Measurements from ENCODE around the gene ANKRD60. TPM values are rescaled to one million over a fixed set of nuclear protein-coding genes. Genes with fewer than 3 reads are reported as not detected.

The ANKRD60 gene
- total and polyA plus RNA-seq, 2 experiments from 2014 or later: not detected

DNA sequence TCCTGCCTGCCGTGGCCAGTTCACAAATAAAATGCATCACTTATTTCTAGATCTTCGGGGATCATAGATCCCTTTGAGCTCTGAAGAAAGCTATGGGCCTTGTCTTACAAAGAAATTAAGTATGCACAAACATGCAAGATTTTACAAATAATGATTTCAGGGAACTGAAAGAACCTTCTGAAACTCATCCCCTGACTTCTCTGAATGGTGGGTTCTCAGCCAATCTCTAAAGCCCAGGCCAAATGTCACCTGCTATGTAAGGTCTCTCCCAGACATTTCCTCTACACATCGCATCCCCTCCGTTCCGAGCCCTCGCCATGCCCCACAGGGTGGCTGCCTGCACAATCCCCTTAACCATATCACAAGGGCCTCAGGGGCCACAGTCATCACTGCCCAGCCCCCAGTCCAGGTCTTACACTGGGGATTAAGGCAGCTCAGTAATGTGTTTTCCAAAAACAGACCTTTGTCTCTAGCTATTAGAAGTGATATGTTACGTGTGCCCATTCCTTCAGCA is 16.1 kb upstream of the ANKRD60 start:
- H3K4me1 ChIP-seq (ENCODE audit: insufficient read depth): no peaks in the 10 kb centered on the region
- 95% methylated on average over 7 of the region's 7 CpGs for WGBS (ENCODE audit: low lambda C conversion rate, missing lambda C conversion rate)
- no peaks in the 10 kb centered on the region for H3K9me2 ChIP-seq (replicated peaks; ENCODE audit: insufficient read depth)
- no peaks in the 10 kb centered on the region for H3K9me3 ChIP-seq (ENCODE audit: low read depth)
- no peaks in the 10 kb centered on the region for H3K36me3 ChIP-seq (replicated peaks; ENCODE audit: insufficient read depth, low read depth)
- no peak overlapping the region for H3K27ac ChIP-seq
- H3K4me2 ChIP-seq: no peak overlapping the region
- DNase-seq (ENCODE audit: low spot score): no peak
- no peak overlapping the region for H3K4me3 ChIP-seq
- H2AFZ ChIP-seq: no peak overlapping the region
- H3K27me3 ChIP-seq: no peaks in the 10 kb centered on the region
- no peaks in the 10 kb centered on the region for H3K79me2 ChIP-seq
- TF ChIP-seq EZH2phosphoT487 (IDR thresholded peaks at IDR 0.05; ENCODE audit: low read depth, severe bottlenecking, unreplicated experiment) (no peak), CTCF (IDR thresholded peaks at IDR 0.05; ENCODE audit: poor library complexity) (no peak), EZH2 (IDR thresholded peaks at IDR 0.05; ENCODE audit: borderline replicate concordance) (no peak)
- no peaks in the 10 kb centered on the region for H4K20me1 ChIP-seq (ENCODE audit: insufficient read depth, poor library complexity, severe bottlenecking)

- Histone ChIP-seq H2AFZ (no peak overlapping the region), H3K27ac (no peak overlapping the region), H3K36me3 (replicated peaks; ENCODE audit: insufficient read depth, low read depth) (no peaks in the 10 kb centered on the region), H3K27me3 (no peaks in the 10 kb centered on the region), H3K4me2 (no peak overlapping the region), H3K4me3 (no peak overlapping the region), H3K4me1 (ENCODE audit: insufficient read depth) (no peaks in the 10 kb centered on the region), H3K79me2 (no peaks in the 10 kb centered on the region), H4K20me1 (ENCODE audit: insufficient read depth, poor library complexity, severe bottlenecking) (no peaks in the 10 kb centered on the region), H3K9me2 (replicated peaks; ENCODE audit: insufficient read depth) (no peaks in the 10 kb centered on the region), H3K9me3 (ENCODE audit: low read depth) (no peaks in the 10 kb centered on the region)
- 89% methylated on average over 9 of the region's 9 CpGs for WGBS (ENCODE audit: low lambda C conversion rate, missing lambda C conversion rate)
- TF ChIP-seq CTCF (IDR thresholded peaks at IDR 0.05; ENCODE audit: poor library complexity) (no peak), EZH2 (IDR thresholded peaks at IDR 0.05; ENCODE audit: borderline replicate concordance) (no peak)
- no peak for DNase-seq (ENCODE audit: low spot score)
These were observed 15.4 kb upstream of the ANKRD60 start for GRCh38 chr20:58243653-58244410.

DNA sequence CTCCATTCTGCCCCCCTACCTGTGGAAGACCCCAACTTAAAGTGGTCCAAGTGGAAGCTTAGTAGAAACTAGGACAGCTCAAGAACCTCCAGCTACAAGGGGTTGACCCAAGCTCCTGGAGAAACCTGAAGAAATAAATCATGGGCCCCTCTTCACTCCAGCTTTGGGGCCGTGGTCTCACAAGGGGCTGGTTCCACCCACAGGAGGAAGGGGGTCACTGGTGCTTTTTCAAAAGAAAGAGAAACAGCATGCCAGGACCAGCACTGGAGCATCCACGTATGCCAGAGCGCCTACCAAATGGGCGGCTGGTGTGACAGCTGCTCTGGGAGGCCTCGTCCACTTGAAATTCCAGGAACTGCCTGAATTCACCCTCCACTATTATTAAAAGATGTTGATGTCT is 14.4 kb upstream of the ANKRD60 start:
- Histone ChIP-seq H3K4me3 (no peak overlapping the region), H3K27me3 (no peaks in the 10 kb centered on the region), H2AFZ (no peak overlapping the region), H4K20me1 (ENCODE audit: insufficient read depth, poor library complexity, severe bottlenecking) (no peaks in the 10 kb centered on the region), H3K9me3 (ENCODE audit: low read depth) (no peaks in the 10 kb centered on the region), H3K9me2 (replicated peaks; ENCODE audit: insufficient read depth) (no peaks in the 10 kb centered on the region), H3K79me2 (no peaks in the 10 kb centered on the region), H3K27ac (no peak overlapping the region), H3K36me3 (replicated peaks; ENCODE audit: insufficient read depth, low read depth) (no peaks in the 10 kb centered on the region), H3K4me2 (no peak overlapping the region), H3K4me1 (ENCODE audit: insufficient read depth) (no peaks in the 10 kb centered on the region)
- no peak for TF ChIP-seq CTCF (IDR thresholded peaks at IDR 0.05; ENCODE audit: poor library complexity)
- no peak for TF ChIP-seq EZH2phosphoT487 (IDR thresholded peaks at IDR 0.05; ENCODE audit: low read depth, severe bottlenecking, unreplicated experiment)
- no peak for TF ChIP-seq EZH2 (IDR thresholded peaks at IDR 0.05; ENCODE audit: borderline replicate concordance)
- WGBS (ENCODE audit: low lambda C conversion rate, missing lambda C conversion rate): 96% methylated on average over 5 of the region's 5 CpGs
- DNase-seq (ENCODE audit: low spot score): no peak
